DOHH2 (cell line): Measurements from ENCODE around the gene PRR14.

Experiments used
- EZH2phosphoT487 ChIP-seq: fragments of 200-600 bp; sonication (generic); IDR thresholded peaks from 2 replicates; pipeline ENCODE4 v1.6.1; 2017; ENCODE audit warnings: borderline replicate concordance, mild to moderate bottlenecking, antibody characterized with exemption, low read length, moderate library complexity, mixed read lengths
- TF ChIP-seq, protein P1 (sequence below): fragments of 200-600 bp; sonication (generic); IDR thresholded peaks from one replicate; pipeline ENCODE4 v1.5.1; 2014; ENCODE audit warnings: antibody characterized with exemption, mild to moderate bottlenecking, low read depth, low read length; ENCODE audit not compliant: poor library complexity, severe bottlenecking

- TF ChIP-seq, protein P1, sequence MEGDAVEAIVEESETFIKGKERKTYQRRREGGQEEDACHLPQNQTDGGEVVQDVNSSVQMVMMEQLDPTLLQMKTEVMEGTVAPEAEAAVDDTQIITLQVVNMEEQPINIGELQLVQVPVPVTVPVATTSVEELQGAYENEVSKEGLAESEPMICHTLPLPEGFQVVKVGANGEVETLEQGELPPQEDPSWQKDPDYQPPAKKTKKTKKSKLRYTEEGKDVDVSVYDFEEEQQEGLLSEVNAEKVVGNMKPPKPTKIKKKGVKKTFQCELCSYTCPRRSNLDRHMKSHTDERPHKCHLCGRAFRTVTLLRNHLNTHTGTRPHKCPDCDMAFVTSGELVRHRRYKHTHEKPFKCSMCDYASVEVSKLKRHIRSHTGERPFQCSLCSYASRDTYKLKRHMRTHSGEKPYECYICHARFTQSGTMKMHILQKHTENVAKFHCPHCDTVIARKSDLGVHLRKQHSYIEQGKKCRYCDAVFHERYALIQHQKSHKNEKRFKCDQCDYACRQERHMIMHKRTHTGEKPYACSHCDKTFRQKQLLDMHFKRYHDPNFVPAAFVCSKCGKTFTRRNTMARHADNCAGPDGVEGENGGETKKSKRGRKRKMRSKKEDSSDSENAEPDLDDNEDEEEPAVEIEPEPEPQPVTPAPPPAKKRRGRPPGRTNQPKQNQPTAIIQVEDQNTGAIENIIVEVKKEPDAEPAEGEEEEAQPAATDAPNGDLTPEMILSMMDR, result no peak
- TF ChIP-seq EZH2phosphoT487, result no peak
Measured at GRCh38 chr16:30622455-30623032, 28.2 kb upstream of the PRR14 start.
